Stimulated activated CD4-positive, alpha-beta T cell treated with anti-CD3 and anti-CD28 coated beads, Interleukin-1b, Interleukin-23, amount 100 ng/mL, for 24 hours (primary cell): ENCODE results near the gene FEM1A.
"Not testable (repeated sequence)": the region's sequence is repeated elsewhere in the genome, so short reads cannot be mapped to it uniquely, and the experiment has no call there.

Source experiments
- DNase-seq, 4 experiments: peaks; one replicate each; pipeline ENCODE4 v3.0.0-alpha.2; 2020; ENCODE audit warnings: low read depth in 4 of 4, low spot score in 1 of 4

The FEM1A gene

DNA sequence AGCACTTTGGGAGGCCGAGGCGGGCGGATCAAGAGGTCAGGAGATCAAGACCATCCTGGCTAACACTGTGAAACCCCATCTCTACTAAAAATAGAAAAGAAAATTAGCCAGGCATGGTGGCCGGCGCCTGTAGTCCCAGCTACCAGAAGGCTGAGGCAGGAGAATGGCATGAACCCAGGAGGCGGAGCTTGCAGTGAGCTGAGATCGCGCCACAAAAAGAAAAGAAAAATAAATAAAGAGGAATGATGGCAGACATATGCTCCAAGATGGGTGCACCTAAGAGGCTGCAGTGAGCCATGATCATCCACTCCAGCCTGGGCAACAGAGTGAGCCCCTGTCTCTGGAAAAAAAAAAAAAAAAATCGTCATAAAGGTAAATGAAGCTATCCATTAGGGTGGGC is 54.4 kb downstream of the FEM1A start:
- not testable (repeated sequence) for DNase-seq

DNA sequence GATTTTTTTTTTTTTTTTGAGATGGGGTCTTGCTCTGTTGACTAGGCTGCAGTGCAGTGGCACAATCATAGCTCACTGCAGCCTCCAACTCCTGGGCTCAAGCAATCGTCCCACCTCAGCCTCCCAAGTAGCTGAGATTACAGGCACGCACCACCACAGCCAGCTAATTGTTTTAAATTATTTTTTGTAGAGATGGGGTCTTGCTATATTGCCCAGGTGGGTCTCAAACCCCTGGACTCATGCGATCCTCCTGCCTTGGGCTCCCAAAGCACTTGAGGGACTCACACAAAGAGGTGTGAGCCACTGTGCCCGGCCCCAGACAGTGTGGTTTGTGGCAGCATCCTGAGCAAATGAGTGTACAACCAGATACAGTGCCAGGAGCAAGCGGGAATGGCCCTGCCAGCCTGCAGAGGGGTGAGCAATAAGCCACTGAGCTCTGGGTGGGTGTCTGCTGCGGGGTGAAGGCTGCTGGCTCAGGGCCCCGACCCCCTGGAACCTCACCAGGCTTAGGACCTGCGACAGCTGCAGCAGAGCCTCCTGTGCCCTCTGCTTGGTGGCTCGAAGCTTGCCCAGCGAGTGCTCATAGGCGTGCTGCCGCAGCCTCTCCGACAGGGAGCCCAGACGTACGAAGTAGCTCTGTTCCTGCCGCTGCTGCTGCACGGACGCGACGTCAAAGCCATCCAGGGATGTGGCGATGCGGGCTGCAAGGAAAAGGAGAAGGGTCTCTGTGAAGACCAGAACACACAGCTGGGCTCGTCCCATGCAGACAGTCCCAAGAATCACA is 55.8 kb downstream of the FEM1A start:
- no peak for DNase-seq

DNA sequence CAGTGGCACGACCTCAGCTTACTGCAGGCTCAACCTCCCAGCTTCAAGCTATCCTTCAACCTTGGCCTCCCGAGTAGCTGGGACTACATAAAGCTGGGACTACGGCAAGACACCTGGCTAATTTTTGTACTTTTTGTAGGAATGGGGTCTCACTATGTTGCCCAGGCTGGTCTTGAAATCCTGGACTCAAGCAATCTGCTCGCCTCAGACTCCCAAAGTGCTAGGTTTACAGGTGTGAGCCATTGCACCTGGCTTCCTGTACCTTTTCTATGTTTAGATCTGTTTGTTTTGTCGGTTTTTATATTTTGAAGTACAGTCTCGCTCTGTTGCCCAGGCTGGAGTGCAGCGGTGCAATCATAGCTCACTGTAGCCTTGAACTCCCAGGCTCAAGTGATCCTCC is 57.5 kb downstream of the FEM1A start:
- DNase-seq: no peak
